Forelimb muscle (tissue), 1 donor: ENCODE results near the gene TMED5. TPM values are rescaled to one million over a fixed set of nuclear protein-coding genes. Genes with fewer than 3 reads are reported as not detected.
"Not testable (repeated sequence)": the region's sequence is repeated elsewhere in the genome, so short reads cannot be mapped to it uniquely, and the experiment has no call there.

Experiments
- DNase-seq: peaks from one replicate; pipeline ENCODE4 v3.0.0-alpha.2; 2013; ENCODE audit warnings: low read depth
- polyA plus RNA-seq: library from polyadenylated mRNA; unstranded; fragments of 120-200 nt; gene quantifications from one replicate; pipeline ENCODE4 v1.2.1, GENCODE V29; 2013; ENCODE audit not compliant: insufficient read length

Gene TMED5
- polyA plus RNA-seq, 1 donor = 26.7 TPM

- DNase-seq = no peak
Observed at GRCh38 chr1:93172778-93173177, 7.4 kb downstream of the TMED5 start.

GRCh38 chr1:93171549-93172034, 8.6 kb downstream of the TMED5 start:
- no peak for DNase-seq

- DNase-seq = not testable (repeated sequence)
Observed at GRCh38 chr1:93170141-93170678, 10.0 kb downstream of the TMED5 start.

- DNase-seq = no peak
Observed at GRCh38 chr1:93167006-93167405, 13.2 kb downstream of the TMED5 start.

GRCh38 chr1:93165895-93166294, 14.3 kb downstream of the TMED5 start:
- DNase-seq = not testable (repeated sequence)

GRCh38 chr1:93164816-93165215, 15.4 kb downstream of the TMED5 start:
- no peak for DNase-seq

GRCh38 chr1:93163314-93163713, 16.9 kb downstream of the TMED5 start:
- DNase-seq = not testable (repeated sequence)

- DNase-seq = no peak
Observed at GRCh38 chr1:93159337-93159736, 20.9 kb downstream of the TMED5 start.

GRCh38 chr1:93155335-93155734, 24.9 kb downstream of the TMED5 start:
- DNase-seq = no peak

GRCh38 chr1:93154898-93155297, 25.3 kb downstream of the TMED5 start:
- DNase-seq = no peak

- DNase-seq = no peak
Observed at GRCh38 chr1:93152835-93153234, 27.4 kb downstream of the TMED5 start.

- DNase-seq = no peak
Observed at GRCh38 chr1:93151474-93151873, 28.7 kb downstream of the TMED5 start.

GRCh38 chr1:93150729-93151128, 29.5 kb downstream of the TMED5 start:
- no peak for DNase-seq

GRCh38 chr1:93148001-93148400, 32.2 kb downstream of the TMED5 start:
- no peak for DNase-seq

- no peak for DNase-seq
Observed at GRCh38 chr1:93143769-93144168, 36.4 kb downstream of the TMED5 start.

GRCh38 chr1:93143136-93143535, 37.1 kb downstream of the TMED5 start:
- DNase-seq = no peak

GRCh38 chr1:93142161-93142560, 38.1 kb downstream of the TMED5 start:
- no peak for DNase-seq

- no peak for DNase-seq
Observed at GRCh38 chr1:93140106-93140505, 40.1 kb downstream of the TMED5 start.

- DNase-seq = no peak
Observed at GRCh38 chr1:93137604-93138292, 42.5 kb downstream of the TMED5 start.

- DNase-seq = no peak
Observed at GRCh38 chr1:93136445-93136844, 43.8 kb downstream of the TMED5 start.

- DNase-seq = no peak
Observed at GRCh38 chr1:93132638-93133037, 47.6 kb downstream of the TMED5 start.

- no peak for DNase-seq
Observed at GRCh38 chr1:93129507-93130099, 50.6 kb downstream of the TMED5 start.
